ENCODE results near the gene TSPEAR.
"Not testable (repeated sequence)": the region's sequence is repeated elsewhere in the genome, so short reads cannot be mapped to it uniquely, and the experiment has no call there.

Gene TSPEAR

DNA sequence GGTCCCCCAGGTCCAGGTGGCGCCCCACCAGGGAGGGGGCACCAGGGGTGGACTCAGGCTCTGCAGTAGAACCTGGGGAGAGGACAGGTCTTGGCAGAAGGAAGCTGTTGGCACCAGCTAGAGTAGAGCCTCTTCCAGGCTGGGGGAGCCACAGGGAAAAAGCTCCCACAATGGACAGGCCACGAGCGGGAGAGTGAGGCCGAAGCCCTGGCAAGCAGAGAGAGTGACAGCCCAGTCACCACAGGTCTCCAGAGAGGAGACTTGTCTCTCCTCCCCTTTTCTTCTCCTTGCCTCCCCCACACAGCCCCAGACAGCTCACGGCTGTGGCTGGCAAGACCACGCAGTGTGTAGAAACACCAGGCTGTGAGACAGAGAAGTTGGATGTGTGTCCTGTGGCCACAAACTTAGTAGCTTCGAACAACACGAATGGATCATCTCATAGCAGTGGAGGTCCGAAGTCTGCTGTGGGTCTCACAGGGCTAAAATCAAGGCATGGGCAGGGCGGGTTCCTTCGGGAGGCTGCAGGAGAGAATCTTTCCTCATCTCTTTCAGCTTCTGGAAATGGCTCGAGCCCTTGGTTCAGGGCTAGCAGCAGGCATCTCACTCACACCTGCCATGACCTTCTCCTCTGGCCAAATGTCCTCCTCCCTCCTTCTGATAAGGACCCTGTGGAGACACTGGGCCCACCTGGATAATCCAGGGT is 60.2 kb downstream of the TSPEAR start:
- DNase-seq (ENCODE audit: low read depth in 2 of 2), result no peak

- DNase-seq (ENCODE audit: low read depth in 2 of 2), result no peak
Observed at GRCh38 chr21:44650265-44650972, 61.0 kb downstream of the TSPEAR start.

- no peak for DNase-seq (ENCODE audit: low read depth in 2 of 2)
Observed at GRCh38 chr21:44649521-44650100, 61.8 kb downstream of the TSPEAR start.

DNA sequence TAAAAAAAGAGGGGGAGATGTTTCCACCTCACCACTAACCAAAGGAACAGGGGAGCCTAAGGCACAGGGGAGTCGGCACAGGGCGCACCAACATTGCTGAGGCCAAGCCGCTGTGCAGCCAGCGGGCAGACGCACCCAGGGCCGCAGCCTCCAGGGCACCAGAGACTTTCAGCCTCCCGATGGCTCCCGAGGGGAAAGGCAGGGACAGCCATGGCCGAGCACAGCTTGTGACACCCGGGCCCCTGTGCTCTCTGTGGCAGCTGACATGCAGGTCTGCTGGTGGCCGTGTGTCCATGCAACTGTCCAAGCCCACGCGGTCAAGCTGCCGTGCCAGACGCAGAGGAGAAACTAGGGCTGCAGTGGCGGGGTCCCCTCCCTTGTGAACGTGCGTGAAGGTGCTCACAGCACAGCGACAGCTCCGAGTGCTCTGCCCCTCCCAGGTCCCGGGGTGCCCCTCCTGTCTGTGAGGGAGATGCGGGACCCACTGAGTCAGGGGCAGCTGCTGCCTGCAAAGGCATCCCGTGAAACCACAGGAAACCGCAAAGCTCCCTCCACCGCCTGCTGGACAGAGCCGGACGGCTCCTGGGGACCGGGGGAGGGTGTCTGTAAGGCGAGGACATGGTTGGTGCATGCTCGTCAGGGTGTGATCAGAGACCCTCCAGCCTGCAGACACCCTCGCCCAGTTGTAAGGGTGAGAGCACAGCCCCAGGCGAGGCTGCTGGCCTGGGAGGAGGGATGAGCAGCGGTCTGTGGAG is 62.6 kb downstream of the TSPEAR start:
- no peak for DNase-seq (ENCODE audit: low read depth in 2 of 2)

DNA sequence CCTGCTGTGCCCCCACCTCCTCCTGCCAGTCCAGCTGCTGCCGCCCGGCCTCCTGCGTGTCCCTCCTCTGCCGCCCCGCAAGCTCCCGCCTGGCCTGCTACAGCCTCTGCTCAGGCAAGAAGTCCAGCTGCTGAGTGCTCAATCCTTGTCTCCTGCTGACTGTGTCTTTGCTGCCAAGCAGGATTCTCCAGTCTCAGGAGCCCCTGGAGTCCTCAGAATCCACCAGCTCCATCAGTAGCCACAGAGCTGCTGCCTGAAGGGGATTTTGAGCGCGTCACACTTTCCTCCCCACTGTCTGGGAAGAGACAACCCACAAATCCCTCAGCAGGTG is 64.2 kb downstream of the TSPEAR start:
- no peak for DNase-seq (ENCODE audit: low read depth in 2 of 2)

- not testable (repeated sequence) for DNase-seq (ENCODE audit: low read depth in 2 of 2)
Observed at GRCh38 chr21:44646366-44647221, 64.8 kb downstream of the TSPEAR start, which contains the start of gene KRTAP10-11. Gene KRTAP10-11 (plus strand): TSS chr21:44646414. CDS start chr21:44646459, 45 bp downstream.

- no peak for DNase-seq (ENCODE audit: low read depth in 2 of 2)
Observed at GRCh38 chr21:44644878-44645277, 66.5 kb downstream of the TSPEAR start.

GRCh38 chr21:44643741-44644310 is 67.5 kb downstream of the TSPEAR start:
- DNase-seq (ENCODE audit: low read depth in 2 of 2), result no peak

GRCh38 chr21:44640761-44641160 is 70.6 kb downstream of the TSPEAR start:
- no peak for DNase-seq (ENCODE audit: low read depth in 2 of 2)

DNA sequence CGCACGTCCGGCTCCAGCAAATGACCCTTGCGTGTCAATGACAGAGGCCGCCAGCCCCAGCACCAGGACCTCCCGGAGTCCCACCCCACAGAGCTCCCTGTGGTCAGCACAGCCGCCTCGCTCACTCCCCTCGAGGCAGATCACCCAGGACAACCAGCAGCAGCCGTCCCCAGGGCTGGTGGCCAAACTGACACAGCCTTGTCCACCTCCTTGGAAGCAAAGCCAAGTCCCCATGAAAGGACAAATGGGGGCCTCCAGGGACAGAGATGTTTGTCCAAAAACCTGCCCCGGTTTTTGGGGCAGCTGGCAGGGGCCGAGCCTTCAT is 72.1 kb downstream of the TSPEAR start:
- no peak for DNase-seq (ENCODE audit: low read depth in 2 of 2)

DNA sequence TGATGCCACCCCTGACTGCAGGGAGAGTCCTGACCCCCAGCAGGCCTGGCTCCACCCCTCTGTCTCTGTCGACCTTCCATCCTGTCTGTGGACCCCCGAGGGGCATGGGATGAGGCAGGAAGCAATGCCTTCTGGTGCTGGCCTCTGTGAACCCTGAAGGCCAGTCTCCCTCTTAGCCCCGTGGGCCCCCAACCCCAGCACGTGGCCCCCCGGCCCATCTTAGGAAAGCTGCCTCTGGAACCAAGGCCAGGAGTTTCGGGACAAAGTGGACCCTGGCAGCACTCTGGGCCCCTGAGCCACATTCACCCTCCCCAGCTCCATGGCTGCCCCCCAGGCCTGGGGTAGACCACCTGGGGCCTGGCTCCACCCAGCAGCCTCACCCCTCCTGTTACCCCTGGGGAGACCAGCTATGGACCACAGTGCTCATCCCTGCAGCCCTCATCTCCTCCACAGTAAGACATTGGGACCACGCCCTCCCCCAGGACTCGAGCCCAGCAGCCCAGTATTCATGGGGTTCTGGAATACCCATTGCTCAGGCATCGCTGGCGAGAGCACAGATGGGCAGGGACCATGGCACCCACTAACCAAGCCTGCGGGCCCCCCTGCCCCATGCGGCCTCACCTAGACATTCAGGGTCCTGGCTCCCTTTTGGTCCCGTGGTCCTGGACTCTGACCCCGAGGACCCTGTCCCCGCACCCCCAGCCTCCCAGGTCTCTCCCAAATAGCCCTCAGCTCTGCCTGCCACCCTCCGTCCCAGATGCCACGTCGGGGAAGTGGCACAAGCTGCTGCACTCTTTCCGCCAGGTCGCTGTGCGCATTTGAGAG is 72.7 kb downstream of the TSPEAR start:
- DNase-seq (ENCODE audit: low read depth in 2 of 2), result not testable (repeated sequence)

- not testable (repeated sequence) for DNase-seq (ENCODE audit: low read depth in 2 of 2)
Observed at GRCh38 chr21:44637851-44638348, 73.5 kb downstream of the TSPEAR start.

DNA sequence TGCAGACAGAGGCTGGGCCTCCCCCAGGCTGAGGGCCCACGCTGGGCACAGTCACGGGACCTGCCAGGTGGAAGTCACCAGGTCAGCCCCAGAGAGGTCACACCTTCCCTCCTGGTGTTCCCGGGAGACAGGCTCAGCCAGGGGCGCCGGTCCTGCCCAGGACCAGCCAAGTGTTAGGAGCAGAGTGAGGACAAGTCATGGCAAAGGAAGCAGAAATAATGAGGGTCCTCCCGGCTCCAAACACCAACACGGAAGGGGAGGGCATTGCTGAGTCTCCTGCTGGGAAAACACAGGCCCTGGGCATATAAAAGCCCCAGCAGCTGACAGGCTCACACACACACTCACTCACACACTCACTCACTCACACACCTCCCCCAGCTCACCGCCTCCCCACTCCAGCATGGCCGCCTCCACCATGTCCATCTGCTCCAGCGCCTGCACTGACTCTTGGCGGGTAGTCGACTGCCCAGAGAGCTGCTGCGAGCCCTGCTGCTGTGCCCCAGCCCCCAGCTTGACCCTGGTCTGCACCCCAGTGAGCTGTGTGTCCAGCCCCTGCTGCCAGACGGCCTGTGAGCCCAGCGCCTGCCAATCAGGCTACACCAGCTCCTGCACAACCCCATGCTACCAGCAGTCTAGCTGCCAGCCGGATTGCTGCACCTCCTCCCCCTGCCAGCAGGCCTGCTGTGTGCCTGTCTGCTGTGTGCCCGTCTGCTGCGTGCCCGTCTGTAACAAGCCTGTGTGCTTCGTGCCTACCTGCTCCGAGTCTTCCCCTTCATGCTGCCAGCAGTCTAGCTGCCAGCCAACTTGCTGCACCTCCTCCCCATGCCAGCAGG is 74.1 kb downstream of the TSPEAR start, which contains the start of gene KRTAP10-10:
TSS of gene KRTAP10-10 (plus strand) at position 339 of the 833 bp plus-strand sequence. CDS start at position 401, 62 bp downstream.
- DNase-seq (ENCODE audit: low read depth in 2 of 2), result no peak

DNA sequence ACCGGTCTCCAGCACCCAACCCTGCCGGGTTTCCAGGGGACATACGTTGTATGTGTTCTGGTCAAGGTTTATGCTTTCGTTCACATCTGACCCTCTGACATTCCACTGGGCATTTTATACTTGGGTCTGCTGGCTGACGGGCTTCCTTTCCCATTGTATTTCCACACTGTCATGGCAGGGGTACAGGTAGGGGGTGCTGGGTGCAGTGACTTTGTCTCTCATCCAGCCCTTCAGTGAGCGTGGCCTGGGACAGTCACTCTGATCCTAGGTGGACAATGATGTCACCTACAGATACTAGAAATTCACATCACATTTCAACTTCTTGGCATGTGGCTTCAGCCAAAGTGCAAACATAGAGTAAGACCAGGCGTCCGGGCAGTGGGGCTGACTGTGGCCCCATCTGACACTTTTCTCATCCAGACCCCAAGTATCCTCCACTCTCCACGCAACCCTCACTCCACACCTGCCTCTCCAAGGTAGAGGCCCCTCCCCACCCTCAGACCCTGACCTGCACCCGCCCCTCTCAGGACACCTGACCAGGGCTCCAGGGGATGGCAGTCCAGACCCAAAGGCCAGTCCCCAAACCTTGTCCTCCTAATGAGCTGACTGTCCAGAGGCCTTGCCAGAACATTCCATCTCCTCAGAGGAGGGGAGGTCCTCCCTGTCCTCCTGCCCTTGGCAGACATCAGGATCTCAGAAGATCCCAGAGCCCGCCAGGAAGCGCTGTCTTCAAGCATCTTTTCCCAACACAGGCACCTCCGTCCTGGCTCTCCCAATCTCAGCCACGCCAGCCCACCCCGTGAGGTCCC is 75.0 kb downstream of the TSPEAR start:
- no peak for DNase-seq (ENCODE audit: low read depth in 2 of 2)

GRCh38 chr21:44632067-44632466 is 79.3 kb downstream of the TSPEAR start:
- DNase-seq (ENCODE audit: low read depth in 2 of 2), result no peak

DNA sequence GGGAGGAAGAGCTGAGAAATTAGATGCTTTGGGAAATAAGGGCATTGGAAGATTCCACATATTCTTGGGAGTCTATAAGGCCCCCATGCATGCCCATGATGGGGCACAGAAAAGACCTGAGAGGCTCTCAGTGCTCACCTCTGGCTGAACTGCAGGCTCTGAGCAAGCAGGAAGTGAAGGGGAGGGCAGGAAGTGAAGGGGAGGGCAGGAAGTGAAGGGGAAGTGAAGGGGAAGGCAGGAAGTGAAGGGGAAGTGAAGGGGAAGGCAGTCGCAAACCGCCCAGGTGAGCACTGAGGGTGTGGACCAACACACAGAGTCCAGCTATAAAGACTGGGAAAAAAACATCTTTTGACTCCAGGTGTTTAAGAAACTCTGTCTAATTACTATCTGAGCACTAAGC is 80.9 kb downstream of the TSPEAR start:
- no peak for DNase-seq (ENCODE audit: low read depth in 2 of 2)

- DNase-seq (ENCODE audit: low read depth in 2 of 2), result no peak
Observed at GRCh38 chr21:44628707-44629391, 82.5 kb downstream of the TSPEAR start.

DNA sequence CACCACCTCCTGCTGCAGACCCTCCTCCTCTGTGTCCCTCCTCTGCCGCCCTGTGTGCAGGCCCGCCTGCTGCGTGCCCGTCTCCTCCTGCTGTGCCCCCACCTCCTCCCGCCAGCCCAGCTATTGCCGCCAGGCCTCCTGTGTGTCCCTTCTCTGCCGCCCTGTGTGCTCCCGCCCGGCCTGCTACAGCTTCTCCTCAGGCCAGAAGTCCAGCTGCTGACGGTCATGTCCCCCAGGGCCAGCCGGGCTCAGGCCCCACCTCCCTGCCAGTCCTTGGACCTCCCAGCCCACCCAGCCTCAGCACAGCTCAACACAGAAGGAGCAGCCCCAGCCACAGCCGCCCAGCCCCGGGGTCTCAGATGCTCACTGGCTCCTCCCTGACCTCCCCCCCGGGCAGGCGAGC is 83.5 kb downstream of the TSPEAR start:
- DNase-seq (ENCODE audit: low read depth in 2 of 2), result not testable (repeated sequence)
